Chondrocyte (in vitro differentiated cells): ENCODE data around the gene TMEM191C. TPM values are rescaled to one million over a fixed set of nuclear protein-coding genes. Genes with fewer than 3 reads are reported as not detected.
A peak's percentile ranks its signal among the peaks of the same experiment; 100 is the strongest.

Experiments used
- DNase-seq: peaks from one replicate; pipeline ENCODE4 v3.0.0; 2021; ENCODE audit warnings: mixed read lengths, low spot score
- H3K27ac Mint-ChIP-seq: one replicate; pipeline ENCODE4 v1.8.0; 2021; ENCODE audit warnings: mild to moderate bottlenecking, moderate library complexity, mixed read lengths; ENCODE audit not compliant: unreplicated experiment
- H3K27me3 Mint-ChIP-seq: 2 replicates; pipeline ENCODE4 v1.8.0; 2021; ENCODE audit warnings: low read depth, mixed read lengths
- H3K36me3 Mint-ChIP-seq: 2 replicates; pipeline ENCODE4 v1.8.0; 2021; ENCODE audit warnings: low read depth, mixed read lengths
- H3K4me1 Mint-ChIP-seq: 2 replicates; pipeline ENCODE4 v1.8.0; 2021; ENCODE audit warnings: low read depth, mild to moderate bottlenecking, mixed read lengths
- H3K4me3 Mint-ChIP-seq: one replicate; pipeline ENCODE4 v1.8.0; 2021; ENCODE audit warnings: mild to moderate bottlenecking, moderate library complexity, mixed read lengths; ENCODE audit not compliant: unreplicated experiment
- H3K9me3 Mint-ChIP-seq: 2 replicates; pipeline ENCODE4 v1.8.0; 2021; ENCODE audit warnings: low read depth, mixed read lengths
- total RNA-seq: library from RNA; stranded (reverse); gene quantifications from 3 replicates; pipeline ENCODE4 v1.2.1, GENCODE V29; 2021
- TF ChIP-seq, protein P1 (sequence below): fragments of 200-600 bp; sonication (generic); IDR thresholded peaks from 2 replicates; pipeline ENCODE4 v1.5.0; 2021; ENCODE audit warnings: antibody characterized with exemption, mild to moderate bottlenecking, moderate library complexity

TMEM191C gene
- total RNA-seq, 1 donor from 2014 or later: 1.7 TPM

DNA sequence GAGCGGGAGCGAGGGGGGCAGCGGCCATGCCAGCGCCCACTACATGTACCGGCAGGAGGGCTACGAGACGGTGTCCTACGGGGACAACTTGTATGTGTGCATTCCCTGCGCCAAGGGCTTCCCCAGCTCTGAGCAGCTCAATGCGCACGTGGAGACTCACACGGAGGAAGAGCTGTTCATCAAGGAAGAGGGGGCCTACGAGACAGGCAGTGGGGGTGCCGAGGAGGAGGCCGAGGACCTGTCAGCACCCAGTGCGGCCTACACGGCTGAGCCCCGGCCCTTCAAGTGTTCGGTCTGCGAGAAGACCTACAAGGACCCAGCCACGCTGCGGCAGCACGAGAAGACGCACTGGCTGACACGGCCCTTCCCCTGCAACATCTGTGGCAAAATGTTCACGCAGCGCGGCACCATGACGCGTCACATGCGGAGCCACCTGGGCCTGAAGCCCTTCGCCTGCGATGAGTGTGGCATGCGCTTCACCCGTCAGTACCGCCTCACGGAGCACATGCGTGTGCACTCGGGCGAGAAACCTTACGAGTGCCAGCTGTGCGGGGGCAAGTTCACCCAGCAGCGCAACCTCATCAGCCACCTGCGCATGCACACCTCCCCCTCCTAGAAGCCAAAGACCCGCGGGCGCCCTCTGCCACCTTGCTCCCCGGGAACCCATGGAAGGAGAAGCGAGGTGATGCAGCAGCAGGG, 20.9 kb upstream of the TMEM191C start:
- TF ChIP-seq, protein P1, sequence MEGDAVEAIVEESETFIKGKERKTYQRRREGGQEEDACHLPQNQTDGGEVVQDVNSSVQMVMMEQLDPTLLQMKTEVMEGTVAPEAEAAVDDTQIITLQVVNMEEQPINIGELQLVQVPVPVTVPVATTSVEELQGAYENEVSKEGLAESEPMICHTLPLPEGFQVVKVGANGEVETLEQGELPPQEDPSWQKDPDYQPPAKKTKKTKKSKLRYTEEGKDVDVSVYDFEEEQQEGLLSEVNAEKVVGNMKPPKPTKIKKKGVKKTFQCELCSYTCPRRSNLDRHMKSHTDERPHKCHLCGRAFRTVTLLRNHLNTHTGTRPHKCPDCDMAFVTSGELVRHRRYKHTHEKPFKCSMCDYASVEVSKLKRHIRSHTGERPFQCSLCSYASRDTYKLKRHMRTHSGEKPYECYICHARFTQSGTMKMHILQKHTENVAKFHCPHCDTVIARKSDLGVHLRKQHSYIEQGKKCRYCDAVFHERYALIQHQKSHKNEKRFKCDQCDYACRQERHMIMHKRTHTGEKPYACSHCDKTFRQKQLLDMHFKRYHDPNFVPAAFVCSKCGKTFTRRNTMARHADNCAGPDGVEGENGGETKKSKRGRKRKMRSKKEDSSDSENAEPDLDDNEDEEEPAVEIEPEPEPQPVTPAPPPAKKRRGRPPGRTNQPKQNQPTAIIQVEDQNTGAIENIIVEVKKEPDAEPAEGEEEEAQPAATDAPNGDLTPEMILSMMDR: no peak
- H3K4me3 Mint-ChIP-seq: no peak overlapping the region
- peak; percentile 83 for DNase-seq

DNA sequence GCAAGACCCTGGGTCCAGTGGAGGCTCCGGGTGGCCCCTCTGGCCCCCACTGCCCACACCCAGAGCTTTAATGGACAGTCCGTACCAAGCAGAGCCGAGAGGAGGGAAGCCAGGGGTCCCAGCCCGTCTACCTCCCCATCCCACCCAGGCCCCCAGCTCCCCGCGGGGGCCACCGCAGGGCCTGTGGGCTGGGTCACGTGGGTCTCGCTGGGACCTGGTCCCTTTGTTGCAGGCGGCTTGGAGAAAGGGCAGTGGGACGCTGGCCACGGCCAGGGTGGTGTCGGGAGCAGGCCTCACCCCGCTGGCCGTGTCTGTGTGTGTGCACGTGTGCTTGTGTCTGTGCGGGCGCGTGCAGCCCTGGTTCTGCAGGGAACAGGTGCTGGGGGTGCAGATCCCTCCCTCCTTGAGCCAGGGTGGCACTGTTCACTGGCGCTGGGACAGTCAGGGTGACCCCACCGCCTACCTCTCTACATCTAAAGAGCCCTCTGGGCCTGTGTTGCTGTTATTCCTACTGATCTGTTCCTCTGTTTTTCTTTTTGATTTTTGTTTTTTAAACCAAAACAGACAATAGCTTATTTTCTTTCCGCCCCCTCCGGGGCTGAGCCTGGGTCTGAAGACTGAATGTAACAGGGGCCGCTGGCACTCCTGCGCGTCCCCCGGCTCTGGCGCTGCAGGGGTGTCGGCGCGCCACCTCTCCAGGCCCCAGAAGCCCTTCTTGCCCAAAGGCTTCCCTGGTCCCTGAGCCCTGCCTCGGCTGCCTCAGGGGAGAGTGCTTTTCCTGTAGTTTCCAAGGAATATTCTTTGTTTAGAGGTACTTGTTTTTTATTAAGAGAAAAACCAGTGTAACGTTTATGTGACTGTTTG, 20.1 kb upstream of the TMEM191C start:
- H3K27me3 Mint-ChIP-seq: no peaks in the 10 kb centered on the region
- DNase-seq: peak; percentile 82
- TF ChIP-seq, protein P1: no peak
- no peak overlapping the region for H3K4me3 Mint-ChIP-seq
- H3K27ac Mint-ChIP-seq: no peak overlapping the region
- no peaks in the 10 kb centered on the region for H3K4me1 Mint-ChIP-seq
- H3K9me3 Mint-ChIP-seq: no peaks in the 10 kb centered on the region
- peaks cover 6% of the 10 kb centered on the region for H3K36me3 Mint-ChIP-seq

More for the DNA sequence above, 20.9 kb upstream of the TMEM191C start:
- Mint-ChIP-seq H3K27ac (no peak overlapping the region), H3K9me3 (no peaks in the 10 kb centered on the region), H3K4me1 (no peaks in the 10 kb centered on the region), H3K36me3 (peaks cover 6% of the 10 kb centered on the region), H3K27me3 (no peaks in the 10 kb centered on the region)

DNA sequence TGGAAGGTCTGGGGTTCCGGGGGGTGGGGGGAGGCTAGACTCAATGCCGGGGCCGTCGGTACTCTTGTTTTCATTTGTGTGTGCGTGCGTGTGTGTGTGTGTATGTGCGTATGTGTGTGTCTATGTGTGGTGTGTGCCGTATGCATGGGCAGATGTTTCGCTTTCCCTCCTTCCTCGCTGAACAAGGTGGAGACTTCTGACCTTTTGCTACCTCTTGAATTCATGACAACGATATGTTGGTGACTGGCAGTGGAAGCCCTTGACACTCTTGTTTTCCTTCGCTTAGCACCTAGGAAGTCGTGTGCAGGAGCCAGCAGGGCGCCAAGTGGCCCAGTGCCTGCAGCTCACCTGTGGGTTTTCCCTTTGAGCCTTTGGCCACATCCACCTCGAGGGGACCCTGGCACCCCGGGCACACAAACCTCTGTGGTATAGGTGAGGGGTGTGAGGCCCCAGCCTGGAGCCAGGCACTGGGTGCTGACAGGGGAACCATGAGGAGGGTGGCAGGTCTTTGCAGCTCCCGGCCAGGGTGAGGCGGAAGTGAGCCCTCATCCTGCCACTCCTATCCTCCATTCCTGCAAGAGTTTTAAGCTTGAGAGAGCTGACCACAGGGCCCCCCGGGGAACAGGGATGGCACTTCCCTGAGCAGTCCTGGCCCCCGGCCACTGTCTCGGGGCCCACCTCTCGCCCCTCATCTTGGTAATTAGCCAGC, 19.3 kb upstream of the TMEM191C start:
- H3K36me3 Mint-ChIP-seq: peaks cover 6% of the 10 kb centered on the region
- no peak overlapping the region for H3K27ac Mint-ChIP-seq
- no peak overlapping the region for H3K4me3 Mint-ChIP-seq
- DNase-seq: peak; percentile 81
- TF ChIP-seq, protein P1: peak; percentile 43
- no peaks in the 10 kb centered on the region for H3K27me3 Mint-ChIP-seq
- no peaks in the 10 kb centered on the region for H3K4me1 Mint-ChIP-seq
- H3K9me3 Mint-ChIP-seq: no peaks in the 10 kb centered on the region

DNA sequence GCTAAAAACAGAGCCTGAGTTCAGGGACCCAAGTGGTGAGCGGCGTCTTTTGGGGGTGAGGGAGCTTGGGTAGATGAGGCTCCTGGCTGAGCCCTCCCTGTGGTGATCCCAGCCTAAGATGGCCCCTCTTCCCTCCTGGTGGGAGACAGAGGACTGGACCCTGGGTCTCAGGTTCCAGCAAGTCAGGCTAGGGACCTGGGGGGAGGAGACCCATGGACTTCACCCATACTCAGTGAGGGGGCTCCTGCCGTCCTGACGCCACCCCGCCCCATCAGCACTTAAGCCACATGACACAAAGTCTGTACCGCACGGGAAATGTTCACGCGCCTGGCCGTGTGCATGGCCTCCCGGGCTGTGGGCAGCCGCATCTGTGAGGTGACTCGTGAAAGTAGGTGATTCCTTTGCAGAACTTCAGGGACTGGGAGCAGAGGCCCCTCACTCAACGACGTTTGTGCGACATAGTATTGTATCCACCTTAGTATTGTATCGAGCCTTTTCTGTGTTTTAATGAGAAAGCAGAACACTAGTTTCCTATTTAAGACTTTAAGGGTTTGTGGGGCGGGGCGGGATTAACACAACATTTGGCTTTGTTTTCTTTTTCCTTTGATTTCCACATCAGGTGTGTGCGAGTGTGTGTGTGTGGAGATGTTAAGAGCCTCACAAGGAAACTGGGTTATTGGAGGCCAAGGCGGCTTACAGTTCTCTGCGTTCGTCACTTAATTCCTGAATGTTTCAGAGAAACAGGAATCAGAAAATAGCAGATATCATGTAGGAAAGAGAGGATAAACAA, 18.4 kb upstream of the TMEM191C start:
- Mint-ChIP-seq H3K36me3 (peaks cover 6% of the 10 kb centered on the region), H3K4me1 (no peaks in the 10 kb centered on the region), H3K4me3 (no peak overlapping the region), H3K9me3 (no peaks in the 10 kb centered on the region), H3K27me3 (no peaks in the 10 kb centered on the region), H3K27ac (no peak overlapping the region)
- TF ChIP-seq, protein P1: no peak
- peak; percentile 59 for DNase-seq
